Esophagus muscularis mucosa (tissue), 4 donors: ENCODE data around the gene IGFBP2. TPM values are rescaled to one million over a fixed set of nuclear protein-coding genes. Genes with fewer than 3 reads are reported as not detected.

Source experiments
- DNase-seq: peaks from one replicate; pipeline ENCODE4 v3.0.0-alpha.2; 2017; ENCODE audit errors: extremely low spot score
- H3K27ac ChIP-seq, 4 donors: fragments of 200-600 bp; sonication (generic); replicated peaks in 1 of 4; 1 replicate in 3 of 4; 2 replicates in 1 of 4; pipeline ENCODE4 v1.5.1; 2016 to 2019; ENCODE audit warnings: mild to moderate bottlenecking in 1 of 4
- H3K27me3 ChIP-seq, 4 donors: fragments of 200-600 bp; sonication (generic); one replicate each; pipeline versions ENCODE4 v1.5.1 to v1.6.0; 2016 to 2019
- H3K36me3 ChIP-seq, 4 donors: fragments of 200-600 bp; sonication (generic); one replicate each; pipeline ENCODE4 v1.5.1; 2016 to 2019
- H3K4me1 ChIP-seq, 4 donors: fragments of 200-600 bp; sonication (generic); one replicate each; pipeline ENCODE4 v1.5.1; 2016 to 2019
- H3K4me3 ChIP-seq, 4 donors: fragments of 200-600 bp; sonication (generic); 1 replicate in 2 of 4; 2 replicates in 2 of 4; pipeline ENCODE4 v1.5.1; 2016 to 2019; ENCODE audit warnings: mild to moderate bottlenecking in 4 of 4, moderate library complexity in 1 of 4
- H3K9me3 ChIP-seq, 4 donors: fragments of 200-600 bp; sonication (generic); 1 replicate in 3 of 4; 2 replicates in 1 of 4; pipeline ENCODE4 v1.5.1; 2016 to 2019
- EP300 ChIP-seq: sonication (generic); formaldehyde crosslinking; IDR thresholded peaks from one replicate; pipeline ENCODE4 v1.6.1; 2017; ENCODE audit warnings: antibody characterized with exemption
- POLR2A ChIP-seq: fragments of 450-650 bp; IDR thresholded peaks from one replicate; pipeline ENCODE4 v1.6.1; 2017; ENCODE audit warnings: antibody characterized with exemption, moderate library complexity, mild to moderate bottlenecking, low read depth
- POLR2AphosphoS5 ChIP-seq, 2 donors: sonication (generic); formaldehyde crosslinking; IDR thresholded peaks; one replicate each; pipeline ENCODE4 v1.6.1; 2017; ENCODE audit warnings: antibody characterized with exemption in 2 of 2
- WGBS: methylation state at CpG from one replicate; pipeline ENCODE4 v1.1.5; 2018; 5-methylcytosine and 5-hydroxymethylcytosine counted together
- intact Hi-C: fragments of 100-400 bp; cut with DNase I; formaldehyde crosslinking; loops from one replicate; pipeline ENCODE4 v1.15.1; 2023
- total RNA-seq, 4 donors: library from RNA; depleted of rRNA; stranded (reverse); fragments of >200 nt; gene quantifications; one replicate each; pipeline versions ENCODE4 v1.1.0 to v1.2.1, GENCODE V29; 2016
- TF ChIP-seq, protein P1 (sequence below), 3 experiments: fragments of 200-600 bp in 2 of 3; fragments of 450-650 bp in 1 of 3; sonication (generic) in 2 of 3; IDR thresholded peaks; one replicate each; pipeline ENCODE4 v1.5.1; 2017 to 2019; ENCODE audit warnings: antibody characterized with exemption in 3 of 3, mild to moderate bottlenecking in 2 of 3, moderate library complexity in 1 of 3

IGFBP2 gene
- total RNA-seq, 4 donors from 2014 or later, result 188 to 446 (median 280) TPM

DNA sequence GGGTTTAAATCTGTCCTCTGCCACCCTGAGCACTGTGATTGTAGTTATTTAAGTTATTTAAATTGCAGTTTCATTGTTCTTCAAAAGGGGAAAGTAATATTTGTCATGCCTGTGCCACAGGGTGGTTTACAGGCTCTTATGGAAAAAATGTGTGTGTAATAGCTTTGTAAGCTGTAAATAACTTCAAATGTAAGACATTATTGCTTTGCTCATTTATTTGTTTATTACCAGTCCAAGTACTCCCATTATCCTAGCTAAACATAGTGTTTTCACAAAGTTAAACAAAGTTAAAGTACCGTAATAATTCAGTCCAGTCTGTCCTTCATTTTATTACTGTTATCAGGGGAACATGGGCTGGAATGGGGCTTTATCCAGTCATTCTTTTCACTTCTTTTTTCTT lies 43.4 kb upstream of the IGFBP2 start:
- no peak for DNase-seq
- peak overlapping the region; percentile 53 to 57 (median 55) for H3K27ac ChIP-seq

DNA sequence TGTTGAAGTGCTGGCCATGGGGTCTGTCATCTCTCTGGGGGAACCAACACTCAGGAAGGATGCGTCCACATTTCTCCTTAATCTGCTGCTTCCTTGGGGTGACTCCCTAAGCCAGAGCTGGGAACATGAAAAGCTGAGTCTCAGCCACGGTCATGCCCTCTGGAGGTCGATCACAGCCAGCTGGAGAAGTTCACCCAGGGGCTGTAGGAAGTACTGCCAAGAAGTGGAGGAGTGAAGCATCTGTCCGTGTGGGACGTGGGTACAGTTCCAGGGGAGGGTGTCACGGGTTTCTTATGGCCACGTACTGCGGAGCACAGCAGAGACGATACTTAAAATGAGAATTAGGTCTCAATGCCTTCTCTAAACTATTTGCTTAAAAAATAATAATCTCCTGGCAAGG lies 42.4 kb upstream of the IGFBP2 start:
- Histone ChIP-seq H3K4me1 (peaks cover 9 to 25% (median 19%) of the 10 kb centered on the region in 4 donors), H3K36me3 (no peaks in the 10 kb centered on the region), H3K27ac (peak overlapping the region; percentile 53 to 57 (median 55)), H3K4me3 (no peak overlapping the region), H3K27me3 (no peaks in the 10 kb centered on the region), H3K9me3 (no peaks in the 10 kb centered on the region)
- intact Hi-C loops, result loop anchor here (5.0 kb wide), 1 partner anchor 63 kb away; no protein-coding TSS in a partner anchor
- WGBS, result 59% methylated on average over 9 of the region's 9 CpGs
- TF ChIP-seq EP300 (no peak), POLR2A (no peak), POLR2AphosphoS5 (IDR thresholded peaks at IDR 0.05) (peak in 1 of 2 donors; percentile 54)
- TF ChIP-seq, protein P1, sequence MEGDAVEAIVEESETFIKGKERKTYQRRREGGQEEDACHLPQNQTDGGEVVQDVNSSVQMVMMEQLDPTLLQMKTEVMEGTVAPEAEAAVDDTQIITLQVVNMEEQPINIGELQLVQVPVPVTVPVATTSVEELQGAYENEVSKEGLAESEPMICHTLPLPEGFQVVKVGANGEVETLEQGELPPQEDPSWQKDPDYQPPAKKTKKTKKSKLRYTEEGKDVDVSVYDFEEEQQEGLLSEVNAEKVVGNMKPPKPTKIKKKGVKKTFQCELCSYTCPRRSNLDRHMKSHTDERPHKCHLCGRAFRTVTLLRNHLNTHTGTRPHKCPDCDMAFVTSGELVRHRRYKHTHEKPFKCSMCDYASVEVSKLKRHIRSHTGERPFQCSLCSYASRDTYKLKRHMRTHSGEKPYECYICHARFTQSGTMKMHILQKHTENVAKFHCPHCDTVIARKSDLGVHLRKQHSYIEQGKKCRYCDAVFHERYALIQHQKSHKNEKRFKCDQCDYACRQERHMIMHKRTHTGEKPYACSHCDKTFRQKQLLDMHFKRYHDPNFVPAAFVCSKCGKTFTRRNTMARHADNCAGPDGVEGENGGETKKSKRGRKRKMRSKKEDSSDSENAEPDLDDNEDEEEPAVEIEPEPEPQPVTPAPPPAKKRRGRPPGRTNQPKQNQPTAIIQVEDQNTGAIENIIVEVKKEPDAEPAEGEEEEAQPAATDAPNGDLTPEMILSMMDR (IDR thresholded peaks at IDR 0.05), result peak in 1 of 3 experiments; percentile 8
- no peak for DNase-seq

More for the DNA sequence above, 43.4 kb upstream of the IGFBP2 start:
- no peaks in the 10 kb centered on the region for H3K9me3 ChIP-seq
- intact Hi-C loops, result loop anchor here (5.0 kb wide), 2 partner anchors 43 to 62 kb away; partner anchors contain the start of gene IGFBP2
- H3K4me1 ChIP-seq, result peaks cover 9 to 25% (median 19%) of the 10 kb centered on the region in 4 donors
- no peaks in the 10 kb centered on the region for H3K27me3 ChIP-seq
- no peak overlapping the region for H3K4me3 ChIP-seq
- WGBS, result 46% methylated on average over 1 of the region's 1 CpG
- no peak for TF ChIP-seq POLR2AphosphoS5 (IDR thresholded peaks at IDR 0.05)
- TF ChIP-seq, protein P1 (IDR thresholded peaks at IDR 0.05), result no peak
- no peak for TF ChIP-seq POLR2A
- no peak for TF ChIP-seq EP300
- H3K36me3 ChIP-seq, result no peaks in the 10 kb centered on the region

GRCh38 chr2:216591480-216591879 lies 41.7 kb upstream of the IGFBP2 start:
- 97% methylated on average over 6 of the region's 6 CpGs for WGBS
- DNase-seq, result no peak
- no peaks in the 10 kb centered on the region for H3K27me3 ChIP-seq
- H3K9me3 ChIP-seq, result no peaks in the 10 kb centered on the region
- H3K4me3 ChIP-seq, result no peak overlapping the region
- no peaks in the 10 kb centered on the region for H3K36me3 ChIP-seq
- no peak for TF ChIP-seq POLR2A
- no peak for TF ChIP-seq POLR2AphosphoS5 (IDR thresholded peaks at IDR 0.05)
- TF ChIP-seq, protein P1 (IDR thresholded peaks at IDR 0.05), result no peak
- no peak for TF ChIP-seq EP300
- H3K27ac ChIP-seq, result peak overlapping the region in 2 of 4 donors; percentile 54 to 57
- H3K4me1 ChIP-seq, result peaks cover 14 to 30% (median 24%) of the 10 kb centered on the region in 4 donors
- intact Hi-C loops, result loop anchor here (5.0 kb wide), 1 partner anchor 64 kb away; no protein-coding TSS in a partner anchor

DNA sequence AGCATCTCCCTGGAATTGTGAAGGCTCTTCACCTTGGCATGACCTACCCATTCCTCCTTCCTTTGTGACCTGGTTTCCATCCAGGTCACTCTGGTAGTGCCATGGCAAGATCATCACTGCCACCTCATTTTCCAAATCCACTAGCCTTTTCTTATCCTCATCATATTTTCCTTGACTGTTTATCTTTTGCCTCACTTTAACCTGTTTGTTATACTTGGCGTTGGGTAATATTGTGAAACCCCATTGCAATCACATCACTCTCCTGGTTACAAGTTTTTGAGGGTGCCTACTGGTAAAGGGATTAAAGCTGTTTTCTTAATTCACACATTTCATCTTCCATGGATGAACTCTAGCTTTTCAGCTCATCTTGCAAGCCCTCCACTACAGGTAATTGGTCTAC lies 39.1 kb upstream of the IGFBP2 start:
- H3K36me3 ChIP-seq, result no peaks in the 10 kb centered on the region
- WGBS, result 83% methylated on average over 1 of the region's 1 CpG
- no peaks in the 10 kb centered on the region for H3K27me3 ChIP-seq
- no peak for TF ChIP-seq POLR2AphosphoS5 (IDR thresholded peaks at IDR 0.05)
- no peak for TF ChIP-seq POLR2A
- TF ChIP-seq, protein P1 (IDR thresholded peaks at IDR 0.05), result no peak
- no peak for TF ChIP-seq EP300
- no peak for DNase-seq
- no peak overlapping the region for H3K27ac ChIP-seq
- no peak overlapping the region for H3K4me3 ChIP-seq
- peaks cover 30 to 46% (median 42%) of the 10 kb centered on the region in 4 donors for H3K4me1 ChIP-seq
- no peaks in the 10 kb centered on the region for H3K9me3 ChIP-seq
- intact Hi-C loops, result loop anchor here (5.0 kb wide), 1 partner anchor 67 kb away; no protein-coding TSS in a partner anchor
